Activated CD8-positive, alpha-beta memory T cell treated with anti-CD3 and anti-CD28 coated beads for 36 hours (primary cell): Measurements from ENCODE around the gene IFT74. TPM values are rescaled to one million over a fixed set of nuclear protein-coding genes. Genes with fewer than 3 reads are reported as not detected.

ENCODE experiments used
- CTCF ChIA-PET: fragments of 350-600 bp; sonication (Branson Sonifier 250); formaldehyde crosslinking; loops from one replicate; lab custom pipeline; 2021; ENCODE audit warnings: antibody characterized with exemption; lab: Charles Lee
- POLR2A ChIA-PET: fragments of 350-600 bp; sonication (Branson Sonifier 250); formaldehyde crosslinking; loops from one replicate; lab custom pipeline; 2021; ENCODE audit warnings: antibody characterized with exemption; lab: Charles Lee
- total RNA-seq, 2 experiments: library from RNA; stranded (reverse); gene quantifications; one replicate each; pipeline ENCODE4 v1.2.3, GENCODE V29; 2021

The IFT74 gene
- total RNA-seq, 2 experiments from 2014 or later: 10.1 to 11.4 TPM

GRCh38 chr9:26955222-26955903 lies 849 bp upstream of the IFT74 start:
- POLR2A ChIA-PET: interaction anchor here (1.4 to 2.5 kb wide), 3 partner anchors 8 to 63 kb away, joined by 7 to 20 read pairs (median 11); partner anchors contain the start of genes CAAP1 and PLAA
- CTCF ChIA-PET: interaction anchor here (1.0 kb wide), 1 partner anchor 8 kb away, joined by 3 read pairs; the partner anchor contains the start of gene PLAA

GRCh38 chr9:26956860-26957233 lies 635 bp downstream of the IFT74 start:
- CTCF ChIA-PET: no interaction called here
- POLR2A ChIA-PET: interaction anchor here (1.8 to 2.5 kb wide), 2 partner anchors 10 to 64 kb away, joined by 11 to 20 read pairs; partner anchors contain the start of genes CAAP1 and PLAA

GRCh38 chr9:26971721-26972120 lies 15.5 kb downstream of the IFT74 start:
- ChIA-PET POLR2A (no interaction called here), CTCF (no interaction called here)

- ChIA-PET CTCF (interaction anchor here (0.6 kb wide), 1 partner anchor 8 kb away, joined by 3 read pairs; no protein-coding TSS in a partner anchor), POLR2A (no interaction called here)
Observed at GRCh38 chr9:26973989-26974388, 17.8 kb downstream of the IFT74 start.

GRCh38 chr9:26974927-26975326 lies 18.7 kb downstream of the IFT74 start:
- ChIA-PET CTCF (no interaction called here), POLR2A (no interaction called here)

GRCh38 chr9:26975728-26976707 lies 19.8 kb downstream of the IFT74 start:
- ChIA-PET POLR2A (no interaction called here), CTCF (interaction anchor here (0.6 kb wide), 1 partner anchor 33 kb away, joined by 3 read pairs; no protein-coding TSS in a partner anchor)

- POLR2A ChIA-PET: no interaction called here
- CTCF ChIA-PET: no interaction called here
Observed at GRCh38 chr9:26983340-26983739, 27.1 kb downstream of the IFT74 start.

GRCh38 chr9:26995810-26996209 lies 39.6 kb downstream of the IFT74 start:
- CTCF ChIA-PET: no interaction called here
- POLR2A ChIA-PET: interaction anchor here (0.6 kb wide), 1 partner anchor 11 kb away, joined by 4 read pairs; no protein-coding TSS in a partner anchor

GRCh38 chr9:27003426-27004077 lies 47.3 kb downstream of the IFT74 start:
- POLR2A ChIA-PET: no interaction called here
- CTCF ChIA-PET: no interaction called here

GRCh38 chr9:27005491-27005890 lies 49.3 kb downstream of the IFT74 start, which contains the start of gene LRRC19:
LRRC19 (minus strand) TSS chr9:27005672; CDS start chr9:26999694, 5,978 bp downstream.
- POLR2A ChIA-PET: no interaction called here
- CTCF ChIA-PET: no interaction called here

- CTCF ChIA-PET: interaction anchor here (1.2 kb wide), 1 partner anchor 11 kb away, joined by 3 read pairs; no protein-coding TSS in a partner anchor
- POLR2A ChIA-PET: no interaction called here
Observed at GRCh38 chr9:27019589-27019988, 63.4 kb downstream of the IFT74 start.

GRCh38 chr9:27022920-27023319 lies 66.7 kb downstream of the IFT74 start:
- POLR2A ChIA-PET: no interaction called here
- CTCF ChIA-PET: no interaction called here

GRCh38 chr9:27029186-27029585 lies 73.0 kb downstream of the IFT74 start:
- POLR2A ChIA-PET: no interaction called here
- CTCF ChIA-PET: no interaction called here

GRCh38 chr9:27033815-27034403 lies 77.7 kb downstream of the IFT74 start:
- POLR2A ChIA-PET: no interaction called here
- CTCF ChIA-PET: interaction anchor here (0.6 kb wide), 1 partner anchor 81 kb away, joined by 3 read pairs; no protein-coding TSS in a partner anchor

GRCh38 chr9:27037499-27037898 lies 81.3 kb downstream of the IFT74 start:
- CTCF ChIA-PET: no interaction called here

GRCh38 chr9:27041746-27042145 lies 85.5 kb downstream of the IFT74 start:
- POLR2A ChIA-PET: no interaction called here
- CTCF ChIA-PET: no interaction called here

More at GRCh38 chr9:27037499-27037898, 81.3 kb downstream of the IFT74 start:
- POLR2A ChIA-PET: no interaction called here

- CTCF ChIA-PET: no interaction called here
- POLR2A ChIA-PET: no interaction called here
Observed at GRCh38 chr9:27042476-27042875, 86.3 kb downstream of the IFT74 start.

- POLR2A ChIA-PET: no interaction called here
- CTCF ChIA-PET: no interaction called here
Observed at GRCh38 chr9:27043176-27043575, 87.0 kb downstream of the IFT74 start.

GRCh38 chr9:27047136-27047535 lies 90.9 kb downstream of the IFT74 start:
- CTCF ChIA-PET: no interaction called here
- POLR2A ChIA-PET: no interaction called here
